Left ventricle myocardium inferior (tissue), 1 donor: Measurements from ENCODE around the gene MIB1. TPM values are rescaled to one million over a fixed set of nuclear protein-coding genes. Genes with fewer than 3 reads are reported as not detected.
"Not testable (repeated sequence)": the region's sequence is repeated elsewhere in the genome, so short reads cannot be mapped to it uniquely, and the experiment has no call there.

Experiments used
- DNase-seq: peaks from one replicate; pipeline ENCODE4 v3.0.0-alpha.2; 2020
- H3K27ac ChIP-seq: fragments of 200-600 bp; replicated peaks from 2 replicates; pipeline ENCODE4 v1.8.0; 2021
- H3K27me3 ChIP-seq: fragments of 200-600 bp; 2 replicates; pipeline ENCODE4 v1.8.0; 2021; ENCODE audit warnings: low read depth
- H3K36me3 ChIP-seq: fragments of 200-600 bp; 2 replicates; pipeline ENCODE4 v1.8.0; 2021
- H3K4me1 ChIP-seq: fragments of 200-600 bp; 2 replicates; pipeline ENCODE4 v1.8.0; 2021
- H3K4me3 ChIP-seq: fragments of 200-600 bp; 2 replicates; pipeline ENCODE4 v1.8.0; 2021; ENCODE audit warnings: mild to moderate bottlenecking, moderate library complexity
- H3K9me3 ChIP-seq: fragments of 200-600 bp; replicated peaks from 2 replicates; pipeline ENCODE4 v1.8.0; 2021
- CTCF ChIP-seq: fragments of 200-600 bp; IDR thresholded peaks from 2 replicates; pipeline ENCODE4 v1.8.0; 2021; ENCODE audit warnings: antibody characterized with exemption, mild to moderate bottlenecking, borderline replicate concordance
- intact Hi-C: fragments of 100-400 bp; cut with micrococcal nuclease; formaldehyde crosslinking; loops from one replicate; pipeline ENCODE4 v1.11.0; 2022
- total RNA-seq: library from RNA; stranded (reverse); fragmentation: NEBNext Ultra II Directional; extraction: Animal tissue kit (Norgen Biotek cat#: 25700); gene quantifications from one replicate; pipeline ENCODE4 v1.2.1, GENCODE V29; 2021
- donor health status: DM: no; HTN: yes; CAD: no; lungs with severe emphysema.

MIB1 gene
- total RNA-seq, 1 donor from 2014 or later = 19.5 TPM

GRCh38 chr18:21777814-21778213, 37.2 kb downstream of the MIB1 start:
- H3K27ac ChIP-seq = no peak overlapping the region
- no peaks in the 10 kb centered on the region for H3K27me3 ChIP-seq
- H3K9me3 ChIP-seq = no peaks in the 10 kb centered on the region
- H3K4me3 ChIP-seq = no peak overlapping the region
- intact Hi-C loops = no loop called here
- DNase-seq = no peak
- no peaks in the 10 kb centered on the region for H3K4me1 ChIP-seq
- H3K36me3 ChIP-seq = peaks cover 56% of the 10 kb centered on the region
- TF ChIP-seq CTCF = no peak

GRCh38 chr18:21786526-21786925, 45.9 kb downstream of the MIB1 start:
- no peak overlapping the region for H3K27ac ChIP-seq
- H3K36me3 ChIP-seq = peaks cover 77% of the 10 kb centered on the region
- no peak overlapping the region for H3K4me3 ChIP-seq
- no peaks in the 10 kb centered on the region for H3K4me1 ChIP-seq
- no peak for DNase-seq
- peaks cover 28% of the 10 kb centered on the region for H3K9me3 ChIP-seq
- no peak for TF ChIP-seq CTCF
- H3K27me3 ChIP-seq = no peaks in the 10 kb centered on the region
- intact Hi-C loops = no loop called here

GRCh38 chr18:21796089-21796488, 55.5 kb downstream of the MIB1 start:
- H3K9me3 ChIP-seq, DNase-seq, intact Hi-C loops, H3K36me3 ChIP-seq, H3K27ac ChIP-seq, H3K27me3 ChIP-seq, H3K4me3 ChIP-seq: not testable (repeated sequence)
- peaks cover 31% of the 10 kb centered on the region for H3K4me1 ChIP-seq

GRCh38 chr18:21798126-21798525, 57.5 kb downstream of the MIB1 start:
- DNase-seq = no peak
- Histone ChIP-seq H3K4me1 (peaks cover 33% of the 10 kb centered on the region), H3K27me3 (no peaks in the 10 kb centered on the region), H3K27ac (peak overlapping the region; percentile 21), H3K4me3 (no peak overlapping the region), H3K9me3 (no peaks in the 10 kb centered on the region), H3K36me3 (no peaks in the 10 kb centered on the region)
- TF ChIP-seq CTCF = no peak
- intact Hi-C loops = no loop called here

GRCh38 chr18:21799721-21800120, 59.1 kb downstream of the MIB1 start:
- H3K36me3 ChIP-seq = peaks cover 9% of the 10 kb centered on the region
- no peak overlapping the region for H3K27ac ChIP-seq
- no peak for TF ChIP-seq CTCF
- no peaks in the 10 kb centered on the region for H3K27me3 ChIP-seq
- intact Hi-C loops = no loop called here
- H3K9me3 ChIP-seq = no peaks in the 10 kb centered on the region
- no peak overlapping the region for H3K4me3 ChIP-seq
- peaks cover 33% of the 10 kb centered on the region for H3K4me1 ChIP-seq
- DNase-seq = no peak

- H3K27ac ChIP-seq = no peak overlapping the region
- no peaks in the 10 kb centered on the region for H3K9me3 ChIP-seq
- intact Hi-C loops = no loop called here
These were observed 62.9 kb downstream of the MIB1 start for GRCh38 chr18:21803495-21803894.

More at GRCh38 chr18:21803495-21803894, 62.9 kb downstream of the MIB1 start:
- Histone ChIP-seq H3K4me1 (peaks cover 32% of the 10 kb centered on the region), H3K36me3 (peaks cover 29% of the 10 kb centered on the region), H3K4me3 (no peak overlapping the region), H3K27me3 (no peaks in the 10 kb centered on the region)
- TF ChIP-seq CTCF = no peak
- no peak for DNase-seq
